Testis (tissue), 3 donors: Measurements from ENCODE around the gene MPRIP. TPM values are rescaled to one million over a fixed set of nuclear protein-coding genes. Genes with fewer than 3 reads are reported as not detected.

Source experiments
- DNase-seq: peaks from one replicate; pipeline ENCODE4 v3.0.0-alpha.2; 2019
- H3K27ac ChIP-seq, 2 donors: fragments of 200-600 bp; sonication (generic); one replicate each; pipeline ENCODE4 v1.5.1; 2019
- H3K27me3 ChIP-seq: fragments of 200-600 bp; sonication (generic); one replicate; pipeline ENCODE4 v1.5.1; 2019
- H3K36me3 ChIP-seq: fragments of 200-600 bp; sonication (generic); one replicate; pipeline ENCODE4 v1.5.1; 2017; ENCODE audit warnings: low read depth; ENCODE audit errors: missing control alignments
- H3K4me1 ChIP-seq: fragments of 200-600 bp; sonication (generic); one replicate; pipeline ENCODE4 v1.5.1; 2019
- H3K4me3 ChIP-seq, 2 donors: fragments of 200-600 bp; sonication (generic); one replicate each; pipeline ENCODE4 v1.5.1; 2017 to 2019
- H3K9me3 ChIP-seq: fragments of 200-600 bp; sonication (generic); one replicate; pipeline ENCODE4 v1.5.1; 2017
- CTCF ChIP-seq, 3 experiments: fragments of 450-650 bp in 2 of 3; fragments of 200-600 bp in 1 of 3; sonication (generic) in 1 of 3; IDR thresholded peaks; one replicate each; pipeline ENCODE4 v1.5.1; 2016 to 2019; ENCODE audit warnings: antibody characterized with exemption in 3 of 3, mild to moderate bottlenecking in 2 of 3, moderate library complexity in 1 of 3
- POLR2A ChIP-seq: fragments of 450-650 bp; IDR thresholded peaks from one replicate; pipeline ENCODE4 v1.6.1; 2017; ENCODE audit warnings: antibody characterized with exemption, mild to moderate bottlenecking, moderate library complexity
- WGBS, 2 donors: methylation state at CpG; one replicate each; pipeline ENCODE4 v1.1.5; 2018; 5-methylcytosine and 5-hydroxymethylcytosine counted together
- intact Hi-C: fragments of 100-400 bp; cut with DNase I; formaldehyde crosslinking; loops from one replicate; pipeline ENCODE4 v1.15.1; 2023; ENCODE audit warnings: low total_unique reads
- polyA plus RNA-seq: library from polyadenylated mRNA; stranded (reverse); fragments of 350-450 nt; fragmentation: Illumina TruSeq; extraction: RNeasy Lipid Tissue Mini Kit (QIAGEN cat#74804); gene quantifications from one replicate; pipeline ENCODE4 v1.2.3, GENCODE V29; 2014; ENCODE audit warnings: low read depth, low replicate concordance; ENCODE audit not compliant: insufficient read depth
- total RNA-seq, 2 donors: library from RNA; depleted of rRNA; stranded (reverse); fragments of >200 nt; gene quantifications; one replicate each; pipeline ENCODE4 v1.2.3, GENCODE V29; 2016

Gene MPRIP
- total and polyA plus RNA-seq, 3 donors from 2014 or later: 191 to 337 (median 304) TPM

- TF ChIP-seq POLR2A (no peak), CTCF (IDR thresholded peaks at IDR 0.05) (no peak)
- 88 to 89% methylated on average over 9 of the region's 9 CpGs for WGBS, 2 donors
- Histone ChIP-seq H3K4me3 (no peak overlapping the region), H3K9me3 (no peaks in the 10 kb centered on the region), H3K36me3 (no peaks in the 10 kb centered on the region), H3K4me1 (peaks cover 12% of the 10 kb centered on the region), H3K27ac (no peak overlapping the region), H3K27me3 (no peaks in the 10 kb centered on the region)
- intact Hi-C loops: no loop called here
- DNase-seq: no peak
These were observed 16.1 kb upstream of the MPRIP start for GRCh38 chr17:17026163-17026562.

GRCh38 chr17:17027442-17028058 is 14.7 kb upstream of the MPRIP start:
- no peaks in the 10 kb centered on the region for H3K36me3 ChIP-seq
- H3K27me3 ChIP-seq: no peaks in the 10 kb centered on the region
- no peak for DNase-seq
- WGBS, 2 donors: 85% methylated on average over 10 of the region's 10 CpGs
- TF ChIP-seq CTCF (IDR thresholded peaks at IDR 0.05) (no peak), POLR2A (no peak)
- intact Hi-C loops: no loop called here
- H3K9me3 ChIP-seq: no peaks in the 10 kb centered on the region
- no peak overlapping the region for H3K27ac ChIP-seq
- H3K4me3 ChIP-seq: no peak overlapping the region
- peaks cover 8% of the 10 kb centered on the region for H3K4me1 ChIP-seq

- Histone ChIP-seq H3K9me3 (no peaks in the 10 kb centered on the region), H3K4me3 (no peak overlapping the region), H3K27ac (no peak overlapping the region), H3K4me1 (peaks cover 8% of the 10 kb centered on the region), H3K27me3 (no peaks in the 10 kb centered on the region), H3K36me3 (no peaks in the 10 kb centered on the region)
- WGBS, 2 donors: 76 to 87% methylated on average over 5 to 12 of the region's 12 CpGs
- intact Hi-C loops: no loop called here
- no peak for TF ChIP-seq POLR2A
- no peak for TF ChIP-seq CTCF (IDR thresholded peaks at IDR 0.05)
- peak; percentile 89 for DNase-seq
These were observed 14.0 kb upstream of the MPRIP start for GRCh38 chr17:17028059-17028877.

GRCh38 chr17:17028878-17029535 is 13.2 kb upstream of the MPRIP start:
- H3K27ac ChIP-seq: no peak overlapping the region
- 83 to 95% methylated on average over 13 to 16 of the region's 16 CpGs for WGBS, 2 donors
- no peak for DNase-seq
- intact Hi-C loops: no loop called here
- H3K36me3 ChIP-seq: no peaks in the 10 kb centered on the region
- H3K9me3 ChIP-seq: no peaks in the 10 kb centered on the region
- no peak for TF ChIP-seq CTCF (IDR thresholded peaks at IDR 0.05)
- TF ChIP-seq POLR2A: no peak
- peaks cover 9% of the 10 kb centered on the region for H3K4me1 ChIP-seq
- no peak overlapping the region for H3K4me3 ChIP-seq
- H3K27me3 ChIP-seq: no peaks in the 10 kb centered on the region
